Upper lobe of left lung (tissue), 4 donors: ENCODE data around the gene NFKB2.

Experiments used
- POLR2AphosphoS5 ChIP-seq, 2 donors: sonication (generic); formaldehyde crosslinking; IDR thresholded peaks; one replicate each; pipeline ENCODE4 v1.5.1; 2017; ENCODE audit warnings: antibody characterized with exemption in 2 of 2
- TF ChIP-seq, protein P1 (sequence below), 6 experiments: fragments of 450-650 bp in 4 of 6; fragments of 200-600 bp in 2 of 6; sonication (generic) in 2 of 6; IDR thresholded peaks; one replicate each; pipeline ENCODE4 v1.5.1; 2016 to 2019; ENCODE audit warnings: antibody characterized with exemption in 6 of 6

DNA sequence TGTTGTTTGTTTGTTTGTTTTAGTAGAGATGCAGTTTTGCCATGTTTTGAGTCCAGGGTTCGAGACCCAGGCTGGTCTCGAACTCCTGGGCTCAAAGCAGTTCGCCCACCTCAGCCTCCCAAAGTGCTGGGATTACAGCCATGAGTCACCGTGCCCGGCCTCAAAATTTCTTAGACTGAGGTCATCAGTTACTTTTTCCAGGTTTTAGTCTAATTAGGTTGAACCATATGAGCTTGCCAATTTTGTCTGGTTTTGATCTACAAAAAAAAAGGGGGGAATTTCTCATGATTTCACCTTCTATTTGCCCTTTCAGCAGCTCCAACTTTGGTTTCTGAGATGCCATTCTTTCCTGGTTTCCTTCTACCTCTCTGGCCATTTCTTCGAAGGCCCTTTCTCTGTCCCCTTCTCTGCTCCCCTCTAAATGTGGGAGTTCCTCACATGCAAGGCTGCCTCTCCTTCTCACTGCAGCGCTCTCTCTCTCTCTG, 31.3 kb downstream of the NFKB2 start:
- TF ChIP-seq, protein P1, sequence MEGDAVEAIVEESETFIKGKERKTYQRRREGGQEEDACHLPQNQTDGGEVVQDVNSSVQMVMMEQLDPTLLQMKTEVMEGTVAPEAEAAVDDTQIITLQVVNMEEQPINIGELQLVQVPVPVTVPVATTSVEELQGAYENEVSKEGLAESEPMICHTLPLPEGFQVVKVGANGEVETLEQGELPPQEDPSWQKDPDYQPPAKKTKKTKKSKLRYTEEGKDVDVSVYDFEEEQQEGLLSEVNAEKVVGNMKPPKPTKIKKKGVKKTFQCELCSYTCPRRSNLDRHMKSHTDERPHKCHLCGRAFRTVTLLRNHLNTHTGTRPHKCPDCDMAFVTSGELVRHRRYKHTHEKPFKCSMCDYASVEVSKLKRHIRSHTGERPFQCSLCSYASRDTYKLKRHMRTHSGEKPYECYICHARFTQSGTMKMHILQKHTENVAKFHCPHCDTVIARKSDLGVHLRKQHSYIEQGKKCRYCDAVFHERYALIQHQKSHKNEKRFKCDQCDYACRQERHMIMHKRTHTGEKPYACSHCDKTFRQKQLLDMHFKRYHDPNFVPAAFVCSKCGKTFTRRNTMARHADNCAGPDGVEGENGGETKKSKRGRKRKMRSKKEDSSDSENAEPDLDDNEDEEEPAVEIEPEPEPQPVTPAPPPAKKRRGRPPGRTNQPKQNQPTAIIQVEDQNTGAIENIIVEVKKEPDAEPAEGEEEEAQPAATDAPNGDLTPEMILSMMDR (IDR thresholded peaks at IDR 0.05), result no peak
- TF ChIP-seq POLR2AphosphoS5 (IDR thresholded peaks at IDR 0.05), result no peak
